HG03432 (cell line): ENCODE results near the gene ZNF567.
"Not testable (repeated sequence)": the region's sequence is repeated elsewhere in the genome, so short reads cannot be mapped to it uniquely, and the experiment has no call there.

Source experiments
- ATAC-seq: cut with Tn5 transposase; IDR thresholded peaks from one replicate; pipeline ENCODE4 v1.9.1; 2021; ENCODE audit warnings: mild to moderate bottlenecking, moderate library complexity; ENCODE audit not compliant: unreplicated experiment

Gene ZNF567

DNA sequence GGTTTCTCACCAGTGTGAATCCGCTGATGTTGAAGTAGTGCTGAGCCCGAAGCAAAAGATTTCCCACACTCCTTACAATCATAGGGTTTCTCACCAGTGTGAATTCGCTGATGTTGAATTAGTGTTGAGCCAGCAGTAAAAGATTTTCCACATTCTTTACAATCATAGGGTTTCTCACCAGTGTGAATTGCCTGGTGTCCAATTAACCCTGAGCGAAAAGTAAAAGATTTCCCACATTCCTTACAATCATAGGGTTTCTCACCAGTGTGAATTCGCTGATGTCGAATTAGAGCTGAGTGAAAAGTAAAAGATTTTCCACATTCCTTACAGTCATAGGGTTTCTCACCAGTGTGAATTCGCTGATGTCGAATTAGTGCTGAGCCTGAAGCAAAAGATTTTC is 62.2 kb downstream of the ZNF567 start:
- not testable (repeated sequence) for ATAC-seq

DNA sequence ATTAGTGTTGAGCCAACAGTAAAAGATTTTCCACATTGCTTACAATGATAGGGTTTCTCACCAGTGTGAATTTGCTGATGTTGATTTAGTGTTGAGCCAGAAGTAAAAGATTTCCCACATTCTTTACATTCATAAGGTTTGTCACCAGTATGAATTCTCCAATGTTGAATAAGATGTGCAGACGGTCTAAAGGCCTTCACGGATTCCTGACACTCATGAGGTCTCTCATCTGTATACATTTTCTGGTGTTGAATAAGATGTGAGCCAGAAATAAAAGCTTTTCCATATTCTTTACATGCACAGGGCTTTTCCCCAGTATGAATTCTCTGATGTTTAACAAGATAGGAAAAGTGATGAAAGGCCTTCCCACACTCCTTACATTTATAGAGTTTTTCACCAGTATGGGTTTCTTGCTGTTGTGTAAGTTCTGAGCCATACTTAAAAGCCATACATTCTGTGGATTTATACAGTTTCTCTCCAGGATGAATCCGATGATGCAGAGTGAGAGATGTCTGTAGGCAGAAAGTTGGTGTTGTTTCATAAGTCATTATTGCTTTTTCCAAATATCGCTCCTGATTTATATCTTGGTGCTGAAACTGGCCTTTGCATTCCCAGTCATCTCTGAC is 62.8 kb downstream of the ZNF567 start:
- ATAC-seq = no peak
